Testis (tissue), 2 donors: ENCODE results near the gene PPFIA4.

Source experiments
- CTCF ChIP-seq, 3 experiments: fragments of 450-650 bp in 2 of 3; fragments of 200-600 bp in 1 of 3; sonication (generic) in 1 of 3; IDR thresholded peaks; one replicate each; pipeline ENCODE4 v1.5.1; 2016 to 2019; ENCODE audit warnings: antibody characterized with exemption in 3 of 3, mild to moderate bottlenecking in 2 of 3, moderate library complexity in 1 of 3
- POLR2A ChIP-seq: fragments of 450-650 bp; IDR thresholded peaks from one replicate; pipeline ENCODE4 v1.6.1; 2017; ENCODE audit warnings: antibody characterized with exemption, mild to moderate bottlenecking, moderate library complexity

GRCh38 chr1:203043830-203044545 lies 17.7 kb downstream of the PPFIA4 start:
- TF ChIP-seq CTCF (IDR thresholded peaks at IDR 0.05) (no peak), POLR2A (no peak)
